Measurements from ENCODE around the gene CEMIP. TPM values are rescaled to one million over a fixed set of nuclear protein-coding genes. Genes with fewer than 3 reads are reported as not detected.

Gene CEMIP
- polyA plus RNA-seq, 1 of the 3 experiments (the other 2 are of a cell fraction) = 27.8 TPM

DNA sequence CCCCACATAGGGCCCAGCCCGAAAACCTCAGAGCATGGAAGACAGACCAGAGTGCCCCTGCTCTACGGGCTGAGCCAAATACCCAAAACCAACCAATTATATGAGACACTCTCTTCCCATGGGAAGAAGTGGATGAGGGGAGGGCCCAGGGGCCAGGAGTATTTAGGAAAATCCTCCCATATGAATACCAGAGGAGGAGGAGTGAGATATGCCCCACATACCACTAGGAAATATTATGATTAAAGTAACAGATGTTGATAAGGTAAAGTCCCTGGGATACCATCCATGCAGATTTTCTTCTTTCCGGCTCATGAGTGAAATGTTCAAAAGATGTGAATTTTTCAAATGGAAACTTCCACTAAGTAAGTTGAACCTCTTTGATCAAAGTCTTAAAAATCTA is 160.0 kb downstream of the CEMIP start:
- Histone ChIP-seq H3K9me2 (no peaks in the 10 kb centered on the region), H3K4me3 (ENCODE audit: low read depth in 2 of 2, low read length in 1 of 2) (no peak overlapping the region), H3F3A (replicated peaks; ENCODE audit: insufficient read depth) (no peaks in the 10 kb centered on the region), H4K20me1 (ENCODE audit: insufficient read depth) (no peaks in the 10 kb centered on the region), H2AFZ (ENCODE audit: low read depth) (no peak overlapping the region), H3K79me2 (ENCODE audit: insufficient read depth) (no peaks in the 10 kb centered on the region), H3K27ac (ENCODE audit: low read depth in 2 of 2, low read length in 1 of 2) (no peak overlapping the region), H3K4me1 (ENCODE audit: control insufficient read depth in 1 of 2, insufficient read depth in 2 of 2, low read depth in 1 of 2, low read length in 1 of 2) (no peaks in the 10 kb centered on the region; a peak in 1 of 4 replicates), H3K9ac (no peak overlapping the region), H3K4me2 (no peak overlapping the region), H3K27me3 (ENCODE audit: insufficient read depth) (no peaks in the 10 kb centered on the region), H3K36me3 (replicated peaks in 1 of 2; ENCODE audit: control insufficient read depth in 1 of 2, insufficient read depth in 2 of 2, low read length in 1 of 2) (peaks cover 0 to 56% of the 10 kb centered on the region in 2 experiments), H3K9me3 (no peaks in the 10 kb centered on the region)
- CTCF ChIA-PET = no interaction called here
- WGBS (ENCODE audit: low lambda C conversion rate) = 100% methylated on average over 3 of the region's 3 CpGs
- TF ChIP-seq JUND (IDR thresholded peaks at IDR 0.05) = no peak
- no peak for TF ChIP-seq YY1 (IDR thresholded peaks at IDR 0.05; ENCODE audit: low read depth)
- TF ChIP-seq TCF12 (IDR thresholded peaks at IDR 0.05) = no peak
- no peak for TF ChIP-seq SMC3 (IDR thresholded peaks at IDR 0.05; ENCODE audit: low read depth, low read length)
- no peak for TF ChIP-seq IRF3 (IDR thresholded peaks at IDR 0.05; ENCODE audit: low read depth, low read length)
- TF ChIP-seq MXI1 (IDR thresholded peaks at IDR 0.05; ENCODE audit: low read depth, low read length) = no peak
- TF ChIP-seq RAD21 (IDR thresholded peaks at IDR 0.05; ENCODE audit: low read length) = no peak
- TF ChIP-seq SIN3A (IDR thresholded peaks at IDR 0.05; ENCODE audit: borderline replicate concordance, low read depth, low read length) = no peak
- TF ChIP-seq RXRA (IDR thresholded peaks at IDR 0.05; ENCODE audit: borderline replicate concordance, low read depth) = no peak
- TF ChIP-seq USF2 (IDR thresholded peaks at IDR 0.05; ENCODE audit: borderline replicate concordance, low read depth, low read length) = no peak
- TF ChIP-seq, protein P1, sequence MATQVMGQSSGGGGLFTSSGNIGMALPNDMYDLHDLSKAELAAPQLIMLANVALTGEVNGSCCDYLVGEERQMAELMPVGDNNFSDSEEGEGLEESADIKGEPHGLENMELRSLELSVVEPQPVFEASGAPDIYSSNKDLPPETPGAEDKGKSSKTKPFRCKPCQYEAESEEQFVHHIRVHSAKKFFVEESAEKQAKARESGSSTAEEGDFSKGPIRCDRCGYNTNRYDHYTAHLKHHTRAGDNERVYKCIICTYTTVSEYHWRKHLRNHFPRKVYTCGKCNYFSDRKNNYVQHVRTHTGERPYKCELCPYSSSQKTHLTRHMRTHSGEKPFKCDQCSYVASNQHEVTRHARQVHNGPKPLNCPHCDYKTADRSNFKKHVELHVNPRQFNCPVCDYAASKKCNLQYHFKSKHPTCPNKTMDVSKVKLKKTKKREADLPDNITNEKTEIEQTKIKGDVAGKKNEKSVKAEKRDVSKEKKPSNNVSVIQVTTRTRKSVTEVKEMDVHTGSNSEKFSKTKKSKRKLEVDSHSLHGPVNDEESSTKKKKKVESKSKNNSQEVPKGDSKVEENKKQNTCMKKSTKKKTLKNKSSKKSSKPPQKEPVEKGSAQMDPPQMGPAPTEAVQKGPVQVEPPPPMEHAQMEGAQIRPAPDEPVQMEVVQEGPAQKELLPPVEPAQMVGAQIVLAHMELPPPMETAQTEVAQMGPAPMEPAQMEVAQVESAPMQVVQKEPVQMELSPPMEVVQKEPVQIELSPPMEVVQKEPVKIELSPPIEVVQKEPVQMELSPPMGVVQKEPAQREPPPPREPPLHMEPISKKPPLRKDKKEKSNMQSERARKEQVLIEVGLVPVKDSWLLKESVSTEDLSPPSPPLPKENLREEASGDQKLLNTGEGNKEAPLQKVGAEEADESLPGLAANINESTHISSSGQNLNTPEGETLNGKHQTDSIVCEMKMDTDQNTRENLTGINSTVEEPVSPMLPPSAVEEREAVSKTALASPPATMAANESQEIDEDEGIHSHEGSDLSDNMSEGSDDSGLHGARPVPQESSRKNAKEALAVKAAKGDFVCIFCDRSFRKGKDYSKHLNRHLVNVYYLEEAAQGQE (IDR thresholded peaks at IDR 0.05; ENCODE audit: low read depth, low read length) = no peak
- no peak for TF ChIP-seq GATA2 (CRISPR knock-in tag; IDR thresholded peaks at IDR 0.05)
- no peak for TF ChIP-seq TAF1 (IDR thresholded peaks at IDR 0.05; ENCODE audit: borderline replicate concordance, low read depth, low read length)
- TF ChIP-seq PBX3 (IDR thresholded peaks at IDR 0.05) = no peak
- no peak for TF ChIP-seq TEAD4 (IDR thresholded peaks at IDR 0.05; ENCODE audit: borderline replicate concordance, insufficient read depth)
- no peak for TF ChIP-seq NRF1 (IDR thresholded peaks at IDR 0.05; ENCODE audit: low read depth, low read length)
- DNase-seq = no peak
- POLR2A ChIA-PET = no interaction called here
